ENCODE measurements around the gene IZUMO1R.

IZUMO1R gene

GRCh38 chr11:94326947-94327346 lies 22.6 kb downstream of the IZUMO1R start:
- H2BK15ac ChIP-seq (replicated peaks; ENCODE audit: low read depth), result no peak overlapping the region
- H3K79me2 ChIP-seq (ENCODE audit: control insufficient read depth, insufficient read depth, low read length), result no peaks in the 10 kb centered on the region
- no peak overlapping the region for H3K23ac ChIP-seq (ENCODE audit: low read length)
- no peak overlapping the region for H2AK5ac ChIP-seq (ENCODE audit: low read length)
- H2BK5ac ChIP-seq (ENCODE audit: low read length), result no peak overlapping the region
- no peaks in the 10 kb centered on the region for H3K27me3 ChIP-seq (ENCODE audit: insufficient read depth, low read length, poor library complexity)
- H3K4me1 ChIP-seq (ENCODE audit: control insufficient read depth, low read depth, low read length), result no peaks in the 10 kb centered on the region
- H3K4me2 ChIP-seq (ENCODE audit: low read length), result no peak overlapping the region
- no peak overlapping the region for H3K27ac ChIP-seq (ENCODE audit: low read depth, low read length)
- H2BK120ac ChIP-seq (ENCODE audit: low read depth, low read length), result no peak overlapping the region
- no peak overlapping the region for H3K18ac ChIP-seq (ENCODE audit: low read length)
- WGBS (ENCODE audit: extremely low coverage, insufficient coverage, low lambda C conversion rate), result no CpG with 5 or more reads among the region's 3 CpGs
- no peaks in the 10 kb centered on the region for H3K36me3 ChIP-seq (ENCODE audit: control insufficient read depth, insufficient read depth, low read length)
- no peak overlapping the region for H3K4me3 ChIP-seq (ENCODE audit: low read length)
- no peaks in the 10 kb centered on the region for H3K79me1 ChIP-seq (ENCODE audit: low read length)
- H4K5ac ChIP-seq (ENCODE audit: low read length), result no peak overlapping the region
- no peak for DNase-seq
- no peak overlapping the region for H3K9ac ChIP-seq (ENCODE audit: low read length)
- H3K4ac ChIP-seq (ENCODE audit: low read depth, low read length), result no peak overlapping the region
- no peak overlapping the region for H4K8ac ChIP-seq (ENCODE audit: low read depth, low read length)
- H3K56ac ChIP-seq (ENCODE audit: low read length), result no peak overlapping the region

GRCh38 chr11:94328587-94329080 lies 24.3 kb downstream of the IZUMO1R start:
- H2BK15ac ChIP-seq (replicated peaks; ENCODE audit: low read depth), result no peak overlapping the region
- no peak overlapping the region for H3K4me2 ChIP-seq (ENCODE audit: low read length)
- H2BK120ac ChIP-seq (ENCODE audit: low read depth, low read length), result no peak overlapping the region
- no peaks in the 10 kb centered on the region for H3K4me1 ChIP-seq (ENCODE audit: control insufficient read depth, low read depth, low read length)
- no peak overlapping the region for H3K23ac ChIP-seq (ENCODE audit: low read length)
- H3K79me1 ChIP-seq (ENCODE audit: low read length), result no peaks in the 10 kb centered on the region
- H2AK5ac ChIP-seq (ENCODE audit: low read length), result no peak overlapping the region
- no peak overlapping the region for H4K8ac ChIP-seq (ENCODE audit: low read depth, low read length)
- no CpG with 5 or more reads among the region's 6 CpGs for WGBS (ENCODE audit: extremely low coverage, insufficient coverage, low lambda C conversion rate)
- H2BK5ac ChIP-seq (ENCODE audit: low read length), result no peak overlapping the region
- H3K56ac ChIP-seq (ENCODE audit: low read length), result no peak overlapping the region
- H3K4ac ChIP-seq (ENCODE audit: low read depth, low read length), result no peak overlapping the region
- no peak overlapping the region for H3K27ac ChIP-seq (ENCODE audit: low read depth, low read length)
- H3K36me3 ChIP-seq (ENCODE audit: control insufficient read depth, insufficient read depth, low read length), result no peaks in the 10 kb centered on the region
- H3K79me2 ChIP-seq (ENCODE audit: control insufficient read depth, insufficient read depth, low read length), result no peaks in the 10 kb centered on the region
- H3K27me3 ChIP-seq (ENCODE audit: insufficient read depth, low read length, poor library complexity), result no peaks in the 10 kb centered on the region
- H4K5ac ChIP-seq (ENCODE audit: low read length), result no peak overlapping the region
- H3K9ac ChIP-seq (ENCODE audit: low read length), result no peak overlapping the region
- H3K4me3 ChIP-seq (ENCODE audit: low read length), result no peak overlapping the region
- no peak for DNase-seq
- H3K18ac ChIP-seq (ENCODE audit: low read length), result no peak overlapping the region

GRCh38 chr11:94329501-94329900 lies 25.1 kb downstream of the IZUMO1R start:
- H3K79me2 ChIP-seq (ENCODE audit: control insufficient read depth, insufficient read depth, low read length), result no peaks in the 10 kb centered on the region
- H2AK5ac ChIP-seq (ENCODE audit: low read length), result no peak overlapping the region
- no peak for DNase-seq
- H3K27me3 ChIP-seq (ENCODE audit: insufficient read depth, low read length, poor library complexity), result no peaks in the 10 kb centered on the region
- H2BK15ac ChIP-seq (replicated peaks; ENCODE audit: low read depth), result no peak overlapping the region
- H3K23ac ChIP-seq (ENCODE audit: low read length), result no peak overlapping the region
- H3K4ac ChIP-seq (ENCODE audit: low read depth, low read length), result no peak overlapping the region
- H4K8ac ChIP-seq (ENCODE audit: low read depth, low read length), result no peak overlapping the region
- H3K9ac ChIP-seq (ENCODE audit: low read length), result no peak overlapping the region
- H3K4me2 ChIP-seq (ENCODE audit: low read length), result no peak overlapping the region
- no peak overlapping the region for H3K4me3 ChIP-seq (ENCODE audit: low read length)
- no peak overlapping the region for H3K27ac ChIP-seq (ENCODE audit: low read depth, low read length)
- WGBS (ENCODE audit: extremely low coverage, insufficient coverage, low lambda C conversion rate), result no CpG with 5 or more reads among the region's 3 CpGs
- H2BK120ac ChIP-seq (ENCODE audit: low read depth, low read length), result no peak overlapping the region
- H3K18ac ChIP-seq (ENCODE audit: low read length), result no peak overlapping the region
- no peaks in the 10 kb centered on the region for H3K4me1 ChIP-seq (ENCODE audit: control insufficient read depth, low read depth, low read length)
- no peaks in the 10 kb centered on the region for H3K36me3 ChIP-seq (ENCODE audit: control insufficient read depth, insufficient read depth, low read length)
- no peak overlapping the region for H4K5ac ChIP-seq (ENCODE audit: low read length)
- H3K79me1 ChIP-seq (ENCODE audit: low read length), result no peaks in the 10 kb centered on the region
- no peak overlapping the region for H2BK5ac ChIP-seq (ENCODE audit: low read length)
- H3K56ac ChIP-seq (ENCODE audit: low read length), result no peak overlapping the region

GRCh38 chr11:94330789-94331188 lies 26.4 kb downstream of the IZUMO1R start:
- Histone ChIP-seq H2BK120ac (ENCODE audit: low read depth, low read length) (no peak overlapping the region), H3K79me1 (ENCODE audit: low read length) (no peaks in the 10 kb centered on the region), H2BK15ac (replicated peaks; ENCODE audit: low read depth) (no peak overlapping the region), H3K4ac (ENCODE audit: low read depth, low read length) (no peak overlapping the region), H2AK5ac (ENCODE audit: low read length) (no peak overlapping the region), H4K8ac (ENCODE audit: low read depth, low read length) (no peak overlapping the region), H3K9ac (ENCODE audit: low read length) (no peak overlapping the region), H3K4me3 (ENCODE audit: low read length) (no peak overlapping the region), H3K23ac (ENCODE audit: low read length) (no peak overlapping the region), H2BK5ac (ENCODE audit: low read length) (no peak overlapping the region), H3K27me3 (ENCODE audit: insufficient read depth, low read length, poor library complexity) (no peaks in the 10 kb centered on the region), H3K18ac (ENCODE audit: low read length) (no peak overlapping the region), H3K36me3 (ENCODE audit: control insufficient read depth, insufficient read depth, low read length) (no peaks in the 10 kb centered on the region), H3K4me1 (ENCODE audit: control insufficient read depth, low read depth, low read length) (no peaks in the 10 kb centered on the region), H3K56ac (ENCODE audit: low read length) (no peak overlapping the region), H3K27ac (ENCODE audit: low read depth, low read length) (no peak overlapping the region), H4K5ac (ENCODE audit: low read length) (no peak overlapping the region), H3K4me2 (ENCODE audit: low read length) (no peak overlapping the region), H3K79me2 (ENCODE audit: control insufficient read depth, insufficient read depth, low read length) (no peaks in the 10 kb centered on the region)
- no CpG with 5 or more reads among the region's 2 CpGs for WGBS (ENCODE audit: extremely low coverage, insufficient coverage, low lambda C conversion rate)
- no peak for DNase-seq

GRCh38 chr11:94332814-94333213 lies 28.4 kb downstream of the IZUMO1R start:
- H2BK15ac ChIP-seq (replicated peaks; ENCODE audit: low read depth), result no peak overlapping the region
- H4K8ac ChIP-seq (ENCODE audit: low read depth, low read length), result no peak overlapping the region
- no peaks in the 10 kb centered on the region for H3K36me3 ChIP-seq (ENCODE audit: control insufficient read depth, insufficient read depth, low read length)
- no peak overlapping the region for H3K27ac ChIP-seq (ENCODE audit: low read depth, low read length)
- no peak overlapping the region for H3K56ac ChIP-seq (ENCODE audit: low read length)
- no peaks in the 10 kb centered on the region for H3K79me2 ChIP-seq (ENCODE audit: control insufficient read depth, insufficient read depth, low read length)
- H3K4me2 ChIP-seq (ENCODE audit: low read length), result no peak overlapping the region
- H4K5ac ChIP-seq (ENCODE audit: low read length), result no peak overlapping the region
- H3K79me1 ChIP-seq (ENCODE audit: low read length), result no peaks in the 10 kb centered on the region
- H2BK5ac ChIP-seq (ENCODE audit: low read length), result no peak overlapping the region
- H3K4me1 ChIP-seq (ENCODE audit: control insufficient read depth, low read depth, low read length), result no peaks in the 10 kb centered on the region
- no peak overlapping the region for H3K4ac ChIP-seq (ENCODE audit: low read depth, low read length)
- no peak overlapping the region for H3K23ac ChIP-seq (ENCODE audit: low read length)
- peak; percentile 51 for DNase-seq
- no peak overlapping the region for H2BK120ac ChIP-seq (ENCODE audit: low read depth, low read length)
- no peak overlapping the region for H2AK5ac ChIP-seq (ENCODE audit: low read length)
- no peak overlapping the region for H3K4me3 ChIP-seq (ENCODE audit: low read length)
- no peak overlapping the region for H3K18ac ChIP-seq (ENCODE audit: low read length)
- H3K9ac ChIP-seq (ENCODE audit: low read length), result no peak overlapping the region
- no peaks in the 10 kb centered on the region for H3K27me3 ChIP-seq (ENCODE audit: insufficient read depth, low read length, poor library complexity)

DNA sequence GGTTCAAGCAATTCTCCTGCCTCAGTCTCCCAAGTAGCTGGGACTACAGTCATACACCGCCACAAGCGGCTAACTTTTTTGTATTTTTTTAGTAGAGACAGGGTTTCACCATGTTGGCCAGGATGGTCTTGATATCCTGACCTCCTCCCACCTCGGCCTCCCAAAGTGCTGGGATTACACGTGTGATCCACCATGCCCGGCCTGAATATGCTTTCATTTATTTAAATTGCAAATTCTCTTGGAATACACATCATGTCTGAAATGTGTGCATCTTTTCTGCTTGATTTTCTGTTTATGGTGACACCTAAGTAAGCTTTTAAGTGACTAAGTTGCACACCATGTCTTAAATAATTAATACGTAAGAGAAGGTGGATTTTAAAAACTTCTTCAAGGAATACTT lies 31.7 kb downstream of the IZUMO1R start:
- H3K4ac ChIP-seq (ENCODE audit: low read depth, low read length), result no peak overlapping the region
- no peak overlapping the region for H3K18ac ChIP-seq (ENCODE audit: low read length)
- H4K5ac ChIP-seq (ENCODE audit: low read length), result no peak overlapping the region
- no peak overlapping the region for H4K8ac ChIP-seq (ENCODE audit: low read depth, low read length)
- H3K79me1 ChIP-seq (ENCODE audit: low read length), result no peaks in the 10 kb centered on the region
- H3K23ac ChIP-seq (ENCODE audit: low read length), result no peak overlapping the region
- no peaks in the 10 kb centered on the region for H3K27me3 ChIP-seq (ENCODE audit: insufficient read depth, low read length, poor library complexity)
- no peak overlapping the region for H3K27ac ChIP-seq (ENCODE audit: low read depth, low read length)
- H2BK120ac ChIP-seq (ENCODE audit: low read depth, low read length), result no peak overlapping the region
- H3K79me2 ChIP-seq (ENCODE audit: control insufficient read depth, insufficient read depth, low read length), result no peaks in the 10 kb centered on the region
- no peaks in the 10 kb centered on the region for H3K4me1 ChIP-seq (ENCODE audit: control insufficient read depth, low read depth, low read length)
- no peak overlapping the region for H3K9ac ChIP-seq (ENCODE audit: low read length)
- H2BK5ac ChIP-seq (ENCODE audit: low read length), result no peak overlapping the region
- H2BK15ac ChIP-seq (replicated peaks; ENCODE audit: low read depth), result no peak overlapping the region
- H2AK5ac ChIP-seq (ENCODE audit: low read length), result no peak overlapping the region
- no peak overlapping the region for H3K4me3 ChIP-seq (ENCODE audit: low read length)
- WGBS (ENCODE audit: extremely low coverage, insufficient coverage, low lambda C conversion rate), result no CpG with 5 or more reads among the region's 6 CpGs
- H3K4me2 ChIP-seq (ENCODE audit: low read length), result no peak overlapping the region
- H3K36me3 ChIP-seq (ENCODE audit: control insufficient read depth, insufficient read depth, low read length), result no peaks in the 10 kb centered on the region
- H3K56ac ChIP-seq (ENCODE audit: low read length), result no peak overlapping the region
- no peak for DNase-seq
